Body of pancreas (tissue), 4 donors: ENCODE measurements around the gene CLASP1. TPM values are rescaled to one million over a fixed set of nuclear protein-coding genes. Genes with fewer than 3 reads are reported as not detected.

Experiments
- ATAC-seq: fragments of 150-250 bp; one replicate; pipeline ENCODE4 v1.9.1; 2016
- DNase-seq, 4 donors: peaks; one replicate each; pipeline ENCODE4 v3.0.0-alpha.2; 2019
- H3K27ac ChIP-seq, 4 donors: fragments of 200-600 bp; sonication (generic); 1 replicate in 3 of 4; 2 replicates in 1 of 4; pipeline versions ENCODE4 v1.5.1 to v1.6.1; 2016 to 2019; ENCODE audit warnings: mild to moderate bottlenecking in 1 of 4, mixed read lengths in 1 of 4, moderate library complexity in 1 of 4
- H3K27me3 ChIP-seq, 2 donors: fragments of 200-600 bp; sonication (generic); one replicate each; pipeline ENCODE4 v1.6.0; 2016; ENCODE audit warnings: mild to moderate bottlenecking in 1 of 2
- H3K36me3 ChIP-seq, 2 donors: fragments of 200-600 bp; sonication (generic); replicated peaks in 1 of 2; 2 replicates each; pipeline ENCODE4 v1.5.1; 2016; ENCODE audit warnings: low read depth in 2 of 2; ENCODE audit not compliant: insufficient read depth in 1 of 2
- H3K4me1 ChIP-seq: fragments of 200-600 bp; sonication (generic); one replicate; pipeline ENCODE4 v1.6.0; 2016
- H3K4me3 ChIP-seq, 2 donors: fragments of 200-600 bp; sonication (generic); 1 replicate in 1 of 2; 2 replicates in 1 of 2; pipeline ENCODE4 v1.5.1; 2016 to 2019
- H3K9me3 ChIP-seq, 3 donors: fragments of 200-600 bp; sonication (generic); 1 replicate in 2 of 3; 2 replicates in 1 of 3; pipeline ENCODE4 v1.5.1; 2016
- CTCF ChIP-seq, 7 experiments: fragments of 450-650 bp in 4 of 7; fragments of 200-600 bp in 3 of 7; sonication (generic) in 3 of 7; IDR thresholded peaks; one replicate each; pipeline ENCODE4 v1.5.1; 2016 to 2019; ENCODE audit warnings: antibody characterized with exemption in 7 of 7
- POLR2A ChIP-seq, 3 donors: fragments of 450-650 bp; IDR thresholded peaks; one replicate each; pipeline ENCODE4 v1.6.1; 2016; ENCODE audit warnings: antibody characterized with exemption in 3 of 3, mild to moderate bottlenecking in 2 of 3
- WGBS, 2 donors: methylation state at CpG; one replicate each; pipeline ENCODE4 v1.1.5; 2017; 5-methylcytosine and 5-hydroxymethylcytosine counted together
- intact Hi-C: fragments of 100-400 bp; cut with DNase I; formaldehyde crosslinking; loops from one replicate; pipeline ENCODE4 v1.15.1; 2023
- total RNA-seq, 2 donors: library from RNA; depleted of rRNA; stranded (reverse); fragments of >200 nt; gene quantifications; one replicate each; pipeline ENCODE4 v1.1.0, GENCODE V29; 2016

CLASP1 gene
- total RNA-seq, 2 donors from 2014 or later, result 28.5 to 44.2 TPM

GRCh38 chr2:121635371-121635770 lies 13.9 kb downstream of the CLASP1 start:
- H3K4me3 ChIP-seq, result no peak overlapping the region
- H3K27me3 ChIP-seq, result no peaks in the 10 kb centered on the region
- intact Hi-C loops, result no loop called here
- ATAC-seq (no peak), DNase-seq (no peak)
- no peak overlapping the region for H3K27ac ChIP-seq
- WGBS, 2 donors, result 21 to 35% methylated on average over 1 of the region's 1 CpG
- TF ChIP-seq POLR2A (IDR thresholded peaks at IDR 0.05) (no peak), CTCF (IDR thresholded peaks at IDR 0.05) (no peak)
- no peaks in the 10 kb centered on the region for H3K9me3 ChIP-seq
- H3K36me3 ChIP-seq, result peaks cover 0 to 3% of the 10 kb centered on the region in 2 donors
- H3K4me1 ChIP-seq, result peaks cover 16% of the 10 kb centered on the region

- TF ChIP-seq POLR2A (IDR thresholded peaks at IDR 0.05), result no peak
- no peak for TF ChIP-seq CTCF (IDR thresholded peaks at IDR 0.05)
- 41 to 48% methylated on average over 6 of the region's 6 CpGs for WGBS, 2 donors
- ATAC-seq, result no peak
- DNase-seq, result no peak
- H3K27me3 ChIP-seq, result no peaks in the 10 kb centered on the region
- H3K4me3 ChIP-seq, result no peak overlapping the region
- H3K4me1 ChIP-seq, result peaks cover 16% of the 10 kb centered on the region
- H3K27ac ChIP-seq, result peak overlapping the region in 1 of 4 donors; percentile 32
- no peaks in the 10 kb centered on the region for H3K9me3 ChIP-seq
- H3K36me3 ChIP-seq, result peaks cover 0 to 3% of the 10 kb centered on the region in 2 donors
- intact Hi-C loops, result no loop called here
Observed at GRCh38 chr2:121634354-121635307, 14.6 kb downstream of the CLASP1 start.

- no peak overlapping the region for H3K4me3 ChIP-seq
- no peaks in the 10 kb centered on the region for H3K36me3 ChIP-seq
- DNase-seq (no peak), ATAC-seq (no peak)
- peaks cover 16% of the 10 kb centered on the region for H3K4me1 ChIP-seq
- no peaks in the 10 kb centered on the region for H3K9me3 ChIP-seq
- intact Hi-C loops, result no loop called here
- 80% methylated on average over 4 of the region's 4 CpGs for WGBS, 2 donors
- no peaks in the 10 kb centered on the region for H3K27me3 ChIP-seq
- TF ChIP-seq POLR2A (IDR thresholded peaks at IDR 0.05) (no peak), CTCF (IDR thresholded peaks at IDR 0.05) (no peak)
- H3K27ac ChIP-seq, result no peak overlapping the region
Observed at GRCh38 chr2:121633463-121633862, 15.8 kb downstream of the CLASP1 start.

GRCh38 chr2:121627525-121628050 lies 21.7 kb downstream of the CLASP1 start:
- Histone ChIP-seq H3K36me3 (no peaks in the 10 kb centered on the region), H3K27ac (peak overlapping the region in 3 of 4 donors; percentile 40 to 56 (median 42)), H3K4me1 (peaks cover 16% of the 10 kb centered on the region), H3K27me3 (no peaks in the 10 kb centered on the region), H3K4me3 (no peak overlapping the region), H3K9me3 (no peaks in the 10 kb centered on the region)
- 51 to 56% methylated on average over 4 of the region's 4 CpGs for WGBS, 2 donors
- no peak for DNase-seq
- intact Hi-C loops, result no loop called here
- ATAC-seq, result peak; percentile 12
- no peak for TF ChIP-seq CTCF (IDR thresholded peaks at IDR 0.05)
- TF ChIP-seq POLR2A (IDR thresholded peaks at IDR 0.05), result no peak
